HepG2 (cell line): ENCODE measurements around the gene PSMB11. TPM values are rescaled to one million over a fixed set of nuclear protein-coding genes. Genes with fewer than 3 reads are reported as not detected.

Experiments
- ARID2 ChIP-seq: sonication (generic); formaldehyde crosslinking; IDR thresholded peaks from 2 replicates; pipeline ENCODE4 v1.8.1; 2022; ENCODE audit warnings: mild to moderate bottlenecking, missing genetic modification reagents, borderline replicate concordance
- CERS6 ChIP-seq: sonication (generic); formaldehyde crosslinking; IDR thresholded peaks from 2 replicates; pipeline ENCODE4 v1.5.0; 2020; ENCODE audit warnings: missing genetic modification reagents
- ELF4 ChIP-seq: sonication (generic); formaldehyde crosslinking; IDR thresholded peaks from 2 replicates; pipeline ENCODE4 v1.5.0; 2020; ENCODE audit warnings: missing genetic modification reagents, mild to moderate bottlenecking, moderate library complexity, borderline replicate concordance
- GABPB1 ChIP-seq: IDR thresholded peaks from 2 replicates; pipeline ENCODE4 v1.6.1; 2016; ENCODE audit warnings: mild to moderate bottlenecking, missing genetic modification reagents, moderate library complexity, missing compliant biosample characterization
- HBP1 ChIP-seq: IDR thresholded peaks from 2 replicates; pipeline ENCODE4 v1.6.1; 2016; ENCODE audit warnings: low read depth, control low read depth
- MTA1 ChIP-seq: sonication (generic); formaldehyde crosslinking; IDR thresholded peaks from 2 replicates; pipeline ENCODE4 v1.4.0; 2020; ENCODE audit warnings: missing genetic modification reagents, mild to moderate bottlenecking, borderline replicate concordance
- NFIB ChIP-seq: sonication (generic); formaldehyde crosslinking; IDR thresholded peaks from 2 replicates; pipeline ENCODE4 v1.9.0; 2021; ENCODE audit warnings: missing genetic modification reagents, mild to moderate bottlenecking, borderline replicate concordance
- PLRG1 ChIP-seq: fragments of 450-650 bp; conservative IDR thresholded peaks from 2 replicates; pipeline ENCODE4 v1.6.1; 2016
- PRMT3 ChIP-seq: sonication (generic); formaldehyde crosslinking; IDR thresholded peaks from 2 replicates; pipeline ENCODE4 v1.8.1; 2022; ENCODE audit warnings: low read depth, mild to moderate bottlenecking, moderate library complexity, missing genetic modification reagents, borderline replicate concordance
- RBFOX2 ChIP-seq: fragments of 200-400 bp; formaldehyde crosslinking; IDR thresholded peaks from 2 replicates; pipeline ENCODE4 v1.6.1; 2017; ENCODE audit warnings: low read depth, mild to moderate bottlenecking, low read length
- SALL2 ChIP-seq: sonication (generic); formaldehyde crosslinking; IDR thresholded peaks from 2 replicates; pipeline ENCODE4 v1.8.1; 2023; ENCODE audit warnings: mild to moderate bottlenecking, missing genetic modification reagents, inconsistent platforms
- SIN3A ChIP-seq: IDR thresholded peaks from 2 replicates; pipeline ENCODE4 v1.6.1; 2011; ENCODE audit warnings: low read depth, mild to moderate bottlenecking, control low read depth, low read length, borderline replicate concordance
- SOX13 ChIP-seq, 3 experiments: fragments of 450-650 bp in 1 of 3; sonication (generic) in 1 of 3; formaldehyde crosslinking in 1 of 3; IDR thresholded peaks in 2 of 3; conservative IDR thresholded peaks in 1 of 3; 2 replicates each; pipeline versions ENCODE4 v1.5.0 to v1.6.1; 2016 to 2020; ENCODE audit warnings: antibody characterized with exemption in 1 of 3, mild to moderate bottlenecking in 1 of 3, missing compliant biosample characterization in 1 of 3, missing genetic modification reagents in 1 of 3, moderate library complexity in 1 of 3
- TOPORS ChIP-seq: sonication (generic); formaldehyde crosslinking; IDR thresholded peaks from 2 replicates; pipeline ENCODE4 v1.8.0; 2023; ENCODE audit warnings: mild to moderate bottlenecking, missing genetic modification reagents
- ZFYVE20 ChIP-seq: sonication (generic); formaldehyde crosslinking; IDR thresholded peaks from 2 replicates; pipeline ENCODE4 v1.8.0; 2023; ENCODE audit warnings: low read depth, mild to moderate bottlenecking, moderate library complexity, missing genetic modification reagents, borderline replicate concordance
- ZIK1 ChIP-seq: sonication (generic); formaldehyde crosslinking; IDR thresholded peaks from 2 replicates; pipeline ENCODE4 v1.5.0; 2020; ENCODE audit warnings: mild to moderate bottlenecking, low read depth, missing genetic modification reagents, borderline replicate concordance
- ZNF235 ChIP-seq: sonication (generic); formaldehyde crosslinking; IDR thresholded peaks from 2 replicates; pipeline ENCODE4 v1.8.1; 2023; ENCODE audit warnings: mild to moderate bottlenecking, missing genetic modification reagents, borderline replicate concordance
- ZNF274 ChIP-seq: sonication (generic); formaldehyde crosslinking; IDR thresholded peaks from 2 replicates; pipeline ENCODE4 v1.5.1; 2020; ENCODE audit warnings: mild to moderate bottlenecking, missing genetic modification reagents
- ZNF432 ChIP-seq: sonication (generic); formaldehyde crosslinking; IDR thresholded peaks from 2 replicates; pipeline ENCODE4 v1.5.0; 2020; ENCODE audit warnings: missing genetic modification reagents, mild to moderate bottlenecking, borderline replicate concordance
- ZNF781 ChIP-seq: sonication (generic); formaldehyde crosslinking; IDR thresholded peaks from 2 replicates; pipeline ENCODE4 v1.5.1; 2020; ENCODE audit warnings: borderline replicate concordance, mild to moderate bottlenecking, missing genetic modification reagents; ENCODE audit errors: not compliant biosample characterization
- ZNF83 ChIP-seq: sonication (generic); formaldehyde crosslinking; IDR thresholded peaks from 2 replicates; pipeline ENCODE4 v1.4.0; 2020; ENCODE audit warnings: missing genetic modification reagents, mild to moderate bottlenecking, borderline replicate concordance
- ZNF891 ChIP-seq: sonication (generic); formaldehyde crosslinking; IDR thresholded peaks from 2 replicates; pipeline ENCODE4 v1.5.0; 2020; ENCODE audit warnings: mild to moderate bottlenecking, missing genetic modification reagents
- polyA plus RNA-seq, 8 experiments: library from polyadenylated mRNA; depleted of rRNA in 3 of 8; stranded (reverse) in 7 of 8; unstranded in 1 of 8; fragments of >200 nt; fragmentation: Illumina TruSeq in 4 of 8; extraction: Trizol in 4 of 8; gene quantifications; 2 replicates each; pipeline versions ENCODE4 v1.2.1 to v1.2.3, GENCODE V29; 2011 to 2016; ENCODE audit warnings: low read depth in 4 of 8, missing spikeins in 1 of 8, mixed read lengths in 1 of 8; ENCODE audit not compliant: insufficient read depth in 1 of 8
- total RNA-seq, 5 experiments: library from RNA; depleted of rRNA; stranded (reverse); fragments of >200 nt; fragmentation: Illumina TruSeq; extraction: Trizol; gene quantifications; 2 replicates each; pipeline ENCODE4 v1.2.3, GENCODE V29; 2016; ENCODE audit warnings: low read depth in 1 of 5
- TF ChIP-seq, protein P1 (sequence below): IDR thresholded peaks from 2 replicates; pipeline ENCODE4 v1.6.1; 2016; ENCODE audit warnings: missing genetic modification reagents, missing compliant biosample characterization
- TF ChIP-seq, protein P2 (sequence below): sonication (generic); formaldehyde crosslinking; IDR thresholded peaks from 2 replicates; pipeline ENCODE4 v1.5.0; 2020; ENCODE audit warnings: mild to moderate bottlenecking, missing genetic modification reagents, borderline replicate concordance

PSMB11 gene
- total and polyA plus RNA-seq, 2 of the 13 experiments (the other 11 are each of a cell fraction or from before 2014, with no cell fraction given) = not detected

GRCh38 chr14:23071244-23071920 is 29.4 kb downstream of the PSMB11 start (continued):
- TF ChIP-seq ZFYVE20 (CRISPR knock-in tag) = 0 out of 2 replicates have a peak, but pooled peaks have one; percentile 47
- TF ChIP-seq ZIK1 (CRISPR knock-in tag) = no peak; the same call in 1 of the 2 replicates
- no peak; the same call in 1 of the 2 replicates for TF ChIP-seq ZNF83 (CRISPR knock-in tag)
- TF ChIP-seq, protein P1, sequence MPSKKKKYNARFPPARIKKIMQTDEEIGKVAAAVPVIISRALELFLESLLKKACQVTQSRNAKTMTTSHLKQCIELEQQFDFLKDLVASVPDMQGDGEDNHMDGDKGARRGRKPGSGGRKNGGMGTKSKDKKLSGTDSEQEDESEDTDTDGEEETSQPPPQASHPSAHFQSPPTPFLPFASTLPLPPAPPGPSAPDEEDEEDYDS (CRISPR knock-in tag) = peak; percentile 82
- TF ChIP-seq SOX13 (IDR thresholded peaks at IDR 0.05) = no peak
- peak in 1 of 2 experiments; percentile 34; a peak in 2 of 4 replicates for TF ChIP-seq SOX13 (CRISPR knock-in tag; conservative IDR thresholded peaks at IDR 0.05 in 1 of 2, IDR thresholded peaks at IDR 0.05 in 1 of 2)
- no peak for TF ChIP-seq ELF4 (CRISPR knock-in tag)
- no peak for TF ChIP-seq PLRG1
- peak; percentile 98 for TF ChIP-seq ARID2 (CRISPR knock-in tag)
- TF ChIP-seq ZNF235 (CRISPR knock-in tag) = peak; percentile 93; the same call in 1 of the 2 replicates
- peak; percentile 79 for TF ChIP-seq GABPB1 (CRISPR knock-in tag)
- TF ChIP-seq PRMT3 (CRISPR knock-in tag) = no peak; the same call in 1 of the 2 replicates
- TF ChIP-seq, protein P2, sequence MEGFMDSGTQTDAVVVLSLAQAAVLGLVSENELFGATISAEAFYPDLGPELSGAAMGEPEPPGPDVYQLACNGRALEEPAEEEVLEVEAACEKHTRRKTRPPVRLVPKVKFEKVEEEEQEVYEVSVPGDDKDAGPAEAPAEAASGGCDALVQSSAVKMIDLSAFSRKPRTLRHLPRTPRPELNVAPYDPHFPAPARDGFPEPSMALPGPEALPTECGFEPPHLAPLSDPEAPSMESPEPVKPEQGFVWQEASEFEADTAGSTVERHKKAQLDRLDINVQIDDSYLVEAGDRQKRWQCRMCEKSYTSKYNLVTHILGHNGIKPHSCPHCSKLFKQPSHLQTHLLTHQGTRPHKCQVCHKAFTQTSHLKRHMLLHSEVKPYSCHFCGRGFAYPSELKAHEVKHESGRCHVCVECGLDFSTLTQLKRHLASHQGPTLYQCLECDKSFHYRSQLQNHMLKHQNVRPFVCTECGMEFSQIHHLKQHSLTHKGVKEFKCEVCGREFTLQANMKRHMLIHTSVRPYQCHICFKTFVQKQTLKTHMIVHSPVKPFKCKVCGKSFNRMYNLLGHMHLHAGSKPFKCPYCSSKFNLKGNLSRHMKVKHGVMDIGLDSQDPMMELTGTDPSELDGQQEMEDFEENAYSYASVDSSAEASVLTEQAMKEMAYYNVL = peak; percentile 85; the same call in 1 of the 2 replicates
- peak; percentile 88 for TF ChIP-seq SIN3A
- TF ChIP-seq NFIB (CRISPR knock-in tag) = no peak
- TF ChIP-seq SALL2 = no peak
- peak; percentile 92 for TF ChIP-seq HBP1
- no peak for TF ChIP-seq CERS6
- peak; percentile 63 for TF ChIP-seq RBFOX2
- peak; percentile 82; the same call in 1 of the 2 replicates for TF ChIP-seq MTA1 (CRISPR knock-in tag)
- TF ChIP-seq ZNF781 (CRISPR knock-in tag) = peak; percentile 89
- TF ChIP-seq TOPORS (CRISPR knock-in tag) = peak; percentile 93; the same call in 1 of the 2 replicates
- TF ChIP-seq ZNF432 (CRISPR knock-in tag) = no peak
- peak; percentile 93 for TF ChIP-seq ZNF891 (CRISPR knock-in tag)
- peak; percentile 22; the same call in 1 of the 2 replicates for TF ChIP-seq ZNF274 (CRISPR knock-in tag)
